ENCODE measurements around the gene SLC25A19. TPM values are rescaled to one million over a fixed set of nuclear protein-coding genes. Genes with fewer than 3 reads are reported as not detected.
A peak's percentile ranks its signal among the peaks of the same experiment; 100 is the strongest.

Gene SLC25A19
- total and polyA plus RNA-seq, 2 of the 8 experiments (the other 6 are each of a cell fraction or from before 2014, with no cell fraction given): 28.6 to 32.6 TPM

GRCh38 chr17:75270966-75271232 lies 18.3 kb downstream of the SLC25A19 start, which contains the start of gene MIF4GD:
Gene MIF4GD, minus strand, starts transcription at chr17:75271231. Its CDS starts 1,036 bp downstream, at chr17:75270195.
- H3K18ac ChIP-seq (ENCODE audit: extremely low read depth, low read length): peak within 1 kb of the TSS; percentile 93
- peaks cover 4 to 7% of the 10 kb centered on the region in 2 experiments for H4K20me1 ChIP-seq (replicated peaks in 1 of 2; ENCODE audit: control insufficient read depth in 1 of 2, insufficient read depth in 2 of 2, low read length in 2 of 2)
- peaks cover 0 to 9% (median 7%) of the 10 kb centered on the region in 4 experiments; a peak in 4 of 7 replicates for H3K4me1 ChIP-seq (replicated peaks in 1 of 4; ENCODE audit: control insufficient read depth in 3 of 4, insufficient read depth in 4 of 4, low read length in 3 of 4)
- peak within 1 kb of the TSS; percentile 61 for H4K5ac ChIP-seq (ENCODE audit: insufficient read length, low read depth, low read length)
- H3K9ac ChIP-seq (replicated peaks in 1 of 4; ENCODE audit: extremely low read depth in 1 of 4, low read depth in 3 of 4, low read length in 3 of 4): peak within 1 kb of the TSS; percentile 25 to 90 (median 61); a peak in 6 of 7 replicates
- no peak within 1 kb of the TSS for H2AK5ac ChIP-seq (ENCODE audit: low read depth, low read length)
- peak within 1 kb of the TSS; percentile 43; the same call in 1 of the 2 replicates for H2AFZ ChIP-seq (ENCODE audit: low read length)
- no peaks in the 10 kb centered on the region for H3K79me2 ChIP-seq (ENCODE audit: control insufficient read depth in 1 of 2, insufficient read depth in 2 of 2, low read length in 2 of 2)
- H3K36me3 ChIP-seq (ENCODE audit: control insufficient read depth in 2 of 4, insufficient read depth in 4 of 4, low read length in 3 of 4): peaks cover 5 to 17% (median 10%) of the 10 kb centered on the region in 4 experiments
- no peaks in the 10 kb centered on the region for H3K27me3 ChIP-seq (replicated peaks in 1 of 4; ENCODE audit: control insufficient read depth in 3 of 4, extremely low read depth in 1 of 4, insufficient read depth in 3 of 4, low read length in 3 of 4)
- CTCF ChIA-PET (ENCODE audit: partially characterized antibody): interaction anchor here (0.6 to 21.2 kb wide), 48 partner anchors 9 to 635 kb away, joined by 3 to 369 read pairs (median 4); partner anchors contain the start of genes GGA3, GRB2, MRPS7 and NT5C
- H2BK15ac ChIP-seq (ENCODE audit: low read length): no peak within 1 kb of the TSS; the same call in 1 of the 2 replicates
- H2BK120ac ChIP-seq (replicated peaks; ENCODE audit: low read depth, low read length): no peak within 1 kb of the TSS
- H4K91ac ChIP-seq (replicated peaks; ENCODE audit: insufficient read length, low read length): no peak within 1 kb of the TSS
- peak within 1 kb of the TSS; percentile 70 to 95 for H3K4me2 ChIP-seq (ENCODE audit: insufficient read depth in 1 of 2, low read depth in 2 of 2, low read length in 2 of 2)
- peak within 1 kb of the TSS; percentile 46 for H3K56ac ChIP-seq (replicated peaks; ENCODE audit: insufficient read length, low read depth, low read length)
- no peak within 1 kb of the TSS for H3K23ac ChIP-seq (ENCODE audit: insufficient read length)
- peak within 1 kb of the TSS; percentile 84 to 91 (median 87) for H3K4me3 ChIP-seq (ENCODE audit: extremely low read depth in 1 of 4, insufficient read depth in 2 of 4, low read depth in 3 of 4, low read length in 4 of 4)
- no peaks in the 10 kb centered on the region for H3K79me1 ChIP-seq (ENCODE audit: low read depth, low read length)
- H3K27ac ChIP-seq (ENCODE audit: low read depth, low read length): peak within 1 kb of the TSS; percentile 21; the same call in 1 of the 2 replicates
- DNase-seq (ENCODE audit: low read depth in 1 of 2, low spot score in 2 of 2) (no peak), FAIRE-seq (no peak)
- H2BK12ac ChIP-seq (ENCODE audit: low read depth, low read length): no peak within 1 kb of the TSS
- WGBS, 2 experiments (ENCODE audit: extremely low coverage in 1 of 2, insufficient coverage in 1 of 2, insufficient read length in 1 of 2, insufficient replicate concordance in 2 of 2, low coverage in 1 of 2, low lambda C conversion rate in 2 of 2, missing lambda C conversion rate in 1 of 2): 0% methylated on average over 2 of the region's 39 CpGs; no CpG with 5 or more reads in 1 of the 2 experiments
- POLR2A ChIA-PET (ENCODE audit: partially characterized antibody): interaction anchor here (0.6 to 6.7 kb wide), 20 partner anchors 9 to 1312 kb away, joined by 3 to 62 read pairs (median 4); partner anchors contain the start of genes GGA3, GRB2, MRPS7 and SLC25A19
- H4K8ac ChIP-seq (ENCODE audit: extremely low read depth, insufficient read depth, low read length): peak within 1 kb of the TSS; percentile 88
- no peak within 1 kb of the TSS for H2BK20ac ChIP-seq (ENCODE audit: low read length)
- peak within 1 kb of the TSS; percentile 63; the same call in 1 of the 2 replicates for H2BK5ac ChIP-seq (ENCODE audit: low read depth, low read length)
- H3K14ac ChIP-seq (ENCODE audit: insufficient read length): peak within 1 kb of the TSS; percentile 67
- no peaks in the 10 kb centered on the region for H3K9me3 ChIP-seq (ENCODE audit: insufficient read depth in 2 of 2, low read depth in 1 of 2, low read length in 1 of 2)
- H3K4ac ChIP-seq (replicated peaks; ENCODE audit: insufficient read length, low read depth, low read length): peak within 1 kb of the TSS; percentile 59
- peaks cover 15% of the 10 kb centered on the region for H3K23me2 ChIP-seq (ENCODE audit: low read depth, low read length)
- TF ChIP-seq USF2 (IDR thresholded peaks at IDR 0.05; ENCODE audit: low read length) (no peak), TAF7 (optimal IDR thresholded peaks at IDR 0.05; ENCODE audit: borderline replicate concordance, low read depth, low read length) (peak; percentile 69), KDM1A (IDR thresholded peaks at IDR 0.05; ENCODE audit: borderline replicate concordance, low read length) (no peak), TBP (IDR thresholded peaks at IDR 0.05; ENCODE audit: low read depth, low read length) (0 out of 2 replicates have a peak, but pooled peaks have one; percentile 10), TCF12 (IDR thresholded peaks at IDR 0.05; ENCODE audit: low read depth, low read length) (no peak), PHF8 (conservative IDR thresholded peaks at IDR 0.05; ENCODE audit: low read depth, low read length) (peak; percentile 78), SUZ12 (IDR thresholded peaks at IDR 0.05; ENCODE audit: low read length) (no peak), RBBP5 (IDR thresholded peaks at IDR 0.05; ENCODE audit: borderline replicate concordance, low read depth, low read length) (peak; percentile 77; the same call in 1 of the 2 replicates)
